Left renal pelvis (tissue), 4 donors: Measurements from ENCODE around the gene ATP6V1B1. TPM values are rescaled to one million over a fixed set of nuclear protein-coding genes. Genes with fewer than 3 reads are reported as not detected.

Experiments used
- DNase-seq, 4 donors: peaks; one replicate each; pipeline ENCODE4 v3.0.0-alpha.2; 2013; ENCODE audit warnings: low read depth in 4 of 4, low spot score in 3 of 4
- polyA plus RNA-seq, 4 donors: library from polyadenylated mRNA; unstranded; fragments of 120-200 nt; gene quantifications; one replicate each; pipeline ENCODE4 v1.2.1, GENCODE V29; 2013; ENCODE audit not compliant: insufficient read length in 4 of 4

The ATP6V1B1 gene
- polyA plus RNA-seq, 4 donors: 1.5 to 80.6 (median 64.2) TPM

- no peak for DNase-seq
These were observed 34.3 kb upstream of the ATP6V1B1 start for GRCh38 chr2:70901227-70902066.

DNA sequence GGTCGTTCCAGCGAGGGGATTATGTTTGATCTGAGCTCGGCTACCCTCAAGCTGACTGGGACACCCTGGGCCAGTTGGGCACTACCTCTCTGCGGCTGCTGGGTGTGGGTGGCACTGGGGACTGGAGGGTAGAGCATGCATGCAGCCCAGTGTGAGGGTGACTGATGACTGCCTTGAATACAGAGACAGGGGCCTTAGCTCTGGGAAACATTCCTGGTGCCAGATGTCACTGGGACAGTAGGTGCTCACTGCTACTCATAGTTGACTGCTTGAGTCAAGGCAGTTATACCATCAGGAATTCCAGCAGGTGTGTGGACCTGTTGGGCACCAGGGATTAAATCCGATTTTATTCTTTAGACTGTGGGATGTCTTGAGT, 33.6 kb upstream of the ATP6V1B1 start:
- DNase-seq: no peak

- DNase-seq: no peak
These were observed 33.1 kb upstream of the ATP6V1B1 start for GRCh38 chr2:70902579-70902978.

DNA sequence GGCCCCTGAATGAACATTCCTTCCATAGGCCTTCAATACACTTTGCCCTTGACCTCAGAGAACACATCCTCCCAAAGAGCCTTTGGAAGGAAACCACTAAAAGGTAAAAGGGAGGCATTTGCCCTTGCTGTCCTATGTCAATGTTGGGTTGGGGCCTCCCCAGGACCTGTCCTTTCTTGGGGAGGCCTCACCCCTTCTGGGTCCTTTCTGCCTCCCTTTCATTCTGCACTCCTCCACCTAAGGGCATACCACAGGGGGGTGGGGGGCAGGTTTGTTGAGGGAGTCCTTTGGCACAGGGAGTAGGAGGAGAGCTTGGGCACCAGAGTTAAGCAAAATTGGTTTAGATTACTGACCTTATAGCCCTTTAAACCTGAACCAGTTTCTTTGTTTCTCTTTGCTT, 32.5 kb upstream of the ATP6V1B1 start:
- no peak for DNase-seq

DNA sequence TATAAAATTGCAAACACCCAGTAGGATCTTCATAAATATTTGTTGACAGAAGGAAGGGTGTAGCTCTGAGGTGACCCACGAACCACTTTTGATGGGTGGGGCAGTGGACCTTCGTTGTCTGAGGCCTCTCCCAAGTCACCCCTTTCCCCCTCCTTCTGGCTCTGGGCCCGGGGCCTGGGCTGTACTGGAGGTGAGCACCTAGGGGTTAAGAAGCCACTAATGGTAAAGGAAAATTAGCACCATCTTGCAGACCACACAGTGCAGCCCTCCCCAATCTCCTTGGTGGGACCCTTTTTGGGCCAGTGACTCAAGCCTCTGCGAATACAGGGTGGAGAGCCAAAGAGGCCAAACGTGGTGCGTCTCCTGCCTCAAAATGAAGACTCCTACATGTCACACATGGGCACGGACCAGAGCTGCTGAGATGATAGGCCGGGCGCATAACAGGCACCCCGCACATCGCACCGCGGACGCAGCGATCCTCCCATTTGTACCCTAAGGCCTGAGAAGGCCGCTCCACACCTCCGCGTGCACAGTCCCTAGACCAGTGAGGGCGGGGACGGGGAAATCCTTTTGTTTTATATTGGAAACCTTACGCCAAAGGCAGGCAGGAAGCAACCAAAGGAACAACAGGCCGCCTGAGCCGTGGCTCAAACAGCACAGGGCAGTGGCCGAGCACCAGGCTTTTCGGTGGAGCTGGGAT, 31.9 kb upstream of the ATP6V1B1 start:
- DNase-seq: no peak

GRCh38 chr2:70904371-70905216, 31.1 kb upstream of the ATP6V1B1 start:
- no peak for DNase-seq

DNA sequence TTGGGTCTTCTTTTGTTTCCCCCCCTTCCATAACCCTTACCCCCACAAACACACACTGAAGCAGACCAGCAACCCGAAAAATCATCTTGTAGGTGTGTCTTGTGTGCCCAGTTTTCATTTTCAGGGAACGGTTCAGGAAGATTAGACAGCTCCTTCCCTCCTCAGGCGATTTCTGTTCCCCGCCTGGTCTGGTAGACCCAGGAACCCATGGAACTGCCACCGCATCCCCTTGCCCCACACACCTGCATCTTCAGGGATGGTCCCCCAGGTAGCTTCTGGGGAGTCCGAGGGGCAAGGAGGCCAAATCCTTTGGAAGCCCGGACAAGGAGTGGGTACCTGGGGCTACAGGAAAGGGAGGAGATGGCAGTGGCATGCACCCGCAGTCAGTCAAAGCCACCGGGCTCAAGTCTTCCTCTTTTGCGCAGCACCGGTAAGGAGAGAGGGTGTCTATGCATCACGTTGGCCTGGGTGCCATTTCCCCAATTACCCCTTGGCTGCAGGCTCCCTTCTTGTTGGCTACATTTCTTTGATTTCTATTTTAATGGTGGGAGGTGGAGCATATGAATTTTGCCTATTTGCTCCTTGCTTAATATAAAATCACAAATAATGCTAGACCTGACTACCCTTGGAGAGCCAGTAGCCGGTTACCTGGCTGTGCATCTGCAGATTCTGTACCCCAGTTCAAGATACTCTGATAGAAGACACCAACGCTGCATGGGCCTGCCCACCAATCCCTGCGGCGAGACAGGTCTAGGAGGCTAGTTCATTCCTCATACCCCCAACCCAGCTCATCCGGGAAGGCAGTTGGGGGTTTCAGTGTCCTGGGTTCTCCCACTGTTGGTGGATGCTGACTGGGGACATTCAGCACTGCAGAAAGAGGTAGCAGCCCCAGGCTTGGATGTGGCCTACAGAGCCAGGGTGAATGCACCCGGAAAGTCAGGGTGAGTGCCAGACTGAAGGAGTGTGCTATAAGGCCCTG, 30.0 kb upstream of the ATP6V1B1 start:
- DNase-seq: no peak

DNA sequence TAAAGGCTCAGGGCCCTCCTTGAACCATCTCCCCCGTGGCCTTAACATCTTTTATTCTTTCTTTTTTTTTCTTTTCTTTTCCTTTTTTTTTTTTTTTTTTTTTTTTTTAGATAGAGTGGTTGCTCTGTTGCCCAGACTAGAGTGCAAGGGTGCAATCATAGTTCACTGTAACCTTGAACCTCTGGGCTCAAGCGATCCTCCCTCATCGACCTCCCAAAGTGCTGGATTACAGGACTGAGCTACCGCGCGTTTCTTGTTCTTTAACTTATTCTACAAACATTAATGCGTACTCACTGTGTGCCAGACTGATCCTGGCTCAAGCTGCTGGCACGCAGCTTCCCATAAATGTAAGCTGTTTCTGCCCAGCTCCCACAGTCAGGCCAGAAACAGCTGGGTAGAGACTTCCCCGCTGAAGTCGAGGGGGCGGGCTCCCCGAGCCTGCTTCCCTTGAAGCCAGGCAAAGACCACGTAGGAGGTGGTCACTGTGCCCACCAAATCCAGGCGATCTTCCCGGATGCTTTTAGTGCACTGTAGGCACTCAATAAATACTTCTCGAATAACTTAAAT, 29.2 kb upstream of the ATP6V1B1 start:
- no peak for DNase-seq

DNA sequence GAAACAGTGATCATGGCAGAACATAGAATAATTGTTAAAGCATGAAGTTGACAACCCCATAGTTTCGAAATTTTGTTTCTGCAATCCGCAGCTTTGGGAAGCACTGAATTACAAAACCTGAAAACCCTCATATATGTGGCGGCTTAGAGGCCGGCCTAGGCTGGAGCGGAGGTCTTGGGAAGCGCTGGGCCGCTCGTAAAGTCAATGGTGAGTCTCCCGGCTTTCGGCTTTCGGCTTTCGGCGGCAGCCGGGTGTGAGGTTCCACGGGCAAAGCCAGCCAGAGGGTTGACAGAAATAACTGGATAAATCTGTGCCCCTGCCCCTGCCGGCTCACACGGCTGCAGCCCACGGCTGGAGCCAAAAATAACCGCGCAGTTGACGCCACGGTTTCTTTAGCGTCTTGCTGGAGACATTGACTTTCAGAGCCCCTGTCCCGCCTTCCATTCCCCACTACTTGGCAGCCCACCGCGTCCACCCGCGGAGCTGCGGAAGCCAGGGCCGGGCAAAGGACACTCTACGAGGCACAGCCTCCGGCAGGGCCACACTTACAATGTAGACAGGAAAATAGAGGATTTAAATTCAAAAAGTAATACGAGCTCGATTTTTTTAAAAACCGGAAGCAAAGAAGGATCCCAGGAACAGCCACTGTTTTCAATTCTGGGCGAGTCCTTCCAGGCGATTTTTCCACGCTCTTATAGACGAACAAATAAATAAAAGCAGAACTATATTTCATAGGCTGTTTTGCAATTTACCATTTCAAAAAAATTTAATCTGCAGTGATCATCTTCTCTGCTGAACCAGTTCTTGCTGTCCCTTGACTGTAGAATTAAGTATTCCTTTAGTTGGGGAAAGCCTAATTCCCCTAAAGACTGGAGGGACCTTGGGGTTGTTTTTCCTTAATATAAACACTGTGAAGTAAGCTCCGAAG, 28.3 kb upstream of the ATP6V1B1 start:
- DNase-seq: no peak

- DNase-seq: no peak
These were observed 19.4 kb upstream of the ATP6V1B1 start for GRCh38 chr2:70916291-70916690.

DNA sequence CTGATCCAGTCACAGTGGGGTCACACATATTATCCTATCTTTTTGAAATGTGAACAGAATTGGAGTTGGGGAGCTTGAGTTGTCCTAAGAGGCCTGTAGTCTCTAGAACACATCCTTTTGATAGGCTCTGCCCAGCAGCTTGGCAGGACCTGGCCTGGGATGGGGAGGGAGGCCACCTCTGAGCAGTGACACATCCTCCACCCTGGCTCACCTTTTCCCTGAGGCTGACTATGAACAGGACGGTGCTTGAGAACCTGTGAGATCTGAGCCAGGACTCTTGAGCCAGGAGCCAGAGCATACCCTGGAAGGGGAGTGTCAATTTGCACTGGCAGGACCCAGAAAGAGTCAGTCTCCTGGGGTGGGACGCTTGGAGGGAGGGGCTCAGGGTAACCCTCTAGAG, 17.7 kb upstream of the ATP6V1B1 start:
- DNase-seq: no peak

- peak in 1 of 4 donors; percentile 54 for DNase-seq
These were observed 15.9 kb upstream of the ATP6V1B1 start for GRCh38 chr2:70919672-70920366.

DNA sequence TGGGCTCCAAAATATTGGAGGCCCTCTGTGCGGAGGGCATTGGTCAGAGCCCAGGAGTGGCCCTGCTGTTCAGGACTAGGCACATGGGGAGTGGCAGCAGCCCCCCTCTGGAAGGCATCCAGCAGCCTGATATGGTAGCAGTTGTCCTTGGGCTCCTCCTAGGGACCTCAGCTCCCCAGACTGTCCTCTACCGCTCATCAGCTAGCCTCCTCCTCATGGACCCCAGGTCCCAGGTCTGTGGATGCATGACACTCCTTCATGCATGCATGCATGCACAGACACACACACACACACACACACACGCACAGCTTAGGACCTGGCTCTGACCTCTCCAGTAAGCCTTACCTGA, 15.4 kb upstream of the ATP6V1B1 start:
- no peak for DNase-seq

GRCh38 chr2:70921031-70921430, 14.7 kb upstream of the ATP6V1B1 start:
- no peak for DNase-seq

GRCh38 chr2:70921839-70922234, 13.9 kb upstream of the ATP6V1B1 start:
- DNase-seq: no peak

- no peak for DNase-seq
These were observed 13.2 kb upstream of the ATP6V1B1 start for GRCh38 chr2:70922235-70923234.
